ENCODE results near the gene CLDN4. TPM values are rescaled to one million over a fixed set of nuclear protein-coding genes. Genes with fewer than 3 reads are reported as not detected.

The CLDN4 gene
- polyA plus RNA-seq, 1 donor (not counting 4 experiments of a cell fraction or from before 2014, with no cell fraction given), result 7.2 TPM

DNA sequence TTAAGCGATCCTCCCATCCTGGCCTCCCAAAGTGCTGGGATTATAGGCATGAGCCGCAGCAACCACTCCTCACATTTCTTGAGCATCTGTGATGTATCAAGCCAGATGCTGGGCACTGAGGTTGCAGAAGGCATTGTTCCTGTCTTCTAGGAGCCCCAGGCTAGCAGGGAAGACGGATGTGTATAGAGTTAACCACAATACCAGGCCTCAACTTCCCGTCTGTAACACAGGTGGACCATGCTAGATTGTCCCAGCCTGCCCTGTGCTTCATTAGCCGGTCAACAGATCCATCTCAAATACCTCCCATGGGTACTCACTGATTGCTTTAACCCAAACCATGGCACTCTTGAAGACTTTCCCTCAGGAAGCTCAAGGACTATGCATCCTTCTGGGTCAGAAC, 1.8 kb upstream of the CLDN4 start:
- no peak overlapping the region for H3K9ac ChIP-seq (ENCODE audit: control insufficient read depth, extremely low read depth, insufficient read depth, low read length)
- FAIRE-seq (no peak), DNase-seq (ENCODE audit: low read depth, low spot score) (no peak)
- no peak overlapping the region for H2AFZ ChIP-seq (ENCODE audit: control insufficient read depth, low read length)
- no peak for TF ChIP-seq EZH2 (IDR thresholded peaks at IDR 0.05; ENCODE audit: low read length)
- TF ChIP-seq, protein P1, sequence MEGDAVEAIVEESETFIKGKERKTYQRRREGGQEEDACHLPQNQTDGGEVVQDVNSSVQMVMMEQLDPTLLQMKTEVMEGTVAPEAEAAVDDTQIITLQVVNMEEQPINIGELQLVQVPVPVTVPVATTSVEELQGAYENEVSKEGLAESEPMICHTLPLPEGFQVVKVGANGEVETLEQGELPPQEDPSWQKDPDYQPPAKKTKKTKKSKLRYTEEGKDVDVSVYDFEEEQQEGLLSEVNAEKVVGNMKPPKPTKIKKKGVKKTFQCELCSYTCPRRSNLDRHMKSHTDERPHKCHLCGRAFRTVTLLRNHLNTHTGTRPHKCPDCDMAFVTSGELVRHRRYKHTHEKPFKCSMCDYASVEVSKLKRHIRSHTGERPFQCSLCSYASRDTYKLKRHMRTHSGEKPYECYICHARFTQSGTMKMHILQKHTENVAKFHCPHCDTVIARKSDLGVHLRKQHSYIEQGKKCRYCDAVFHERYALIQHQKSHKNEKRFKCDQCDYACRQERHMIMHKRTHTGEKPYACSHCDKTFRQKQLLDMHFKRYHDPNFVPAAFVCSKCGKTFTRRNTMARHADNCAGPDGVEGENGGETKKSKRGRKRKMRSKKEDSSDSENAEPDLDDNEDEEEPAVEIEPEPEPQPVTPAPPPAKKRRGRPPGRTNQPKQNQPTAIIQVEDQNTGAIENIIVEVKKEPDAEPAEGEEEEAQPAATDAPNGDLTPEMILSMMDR (optimal IDR thresholded peaks at IDR 0.05 in 1 of 3, IDR thresholded peaks at IDR 0.05 in 1 of 3, conservative IDR thresholded peaks at IDR 0.05 in 1 of 3; ENCODE audit: extremely low read depth in 1 of 3, insufficient read depth in 2 of 3, low read length in 3 of 3), result no peak
- H3K4me2 ChIP-seq (ENCODE audit: control insufficient read depth, extremely low read depth, insufficient read depth, low read depth, low read length), result no peak overlapping the region
- no peaks in the 10 kb centered on the region for H3K79me2 ChIP-seq (ENCODE audit: control insufficient read depth, insufficient read depth, low read length)
- dilution Hi-C loops (cut with MboI; ENCODE audit: extremely low pct_ligation_motif_present, low sequenced_read_pairs), result no loop called here
- H3K27ac ChIP-seq (ENCODE audit: control insufficient read depth, insufficient read depth, low read length), result no peak overlapping the region
- peaks cover 59% of the 10 kb centered on the region for H3K4me1 ChIP-seq (ENCODE audit: control insufficient read depth, extremely low read depth, insufficient read depth, low read length)
- H3K27me3 ChIP-seq (ENCODE audit: control insufficient read depth, extremely low read depth, insufficient read depth, low read length), result no peaks in the 10 kb centered on the region
- no peaks in the 10 kb centered on the region for H3K36me3 ChIP-seq (ENCODE audit: control insufficient read depth in 2 of 2, extremely low read depth in 1 of 2, insufficient read depth in 2 of 2, low read length in 2 of 2)
- no peaks in the 10 kb centered on the region for H3K9me3 ChIP-seq (ENCODE audit: control insufficient read depth, low read depth, low read length)
- H3K4me3 ChIP-seq (ENCODE audit: control insufficient read depth in 2 of 3, extremely low read depth in 1 of 3, insufficient read depth in 2 of 3, low read depth in 1 of 3, low read length in 3 of 3), result no peak overlapping the region
- H3K9me1 ChIP-seq (ENCODE audit: control insufficient read depth, extremely low read depth, insufficient read depth, low read length), result no peaks in the 10 kb centered on the region
- no peaks in the 10 kb centered on the region for H4K20me1 ChIP-seq (ENCODE audit: control insufficient read depth, extremely low read depth, insufficient read depth, low read length)

DNA sequence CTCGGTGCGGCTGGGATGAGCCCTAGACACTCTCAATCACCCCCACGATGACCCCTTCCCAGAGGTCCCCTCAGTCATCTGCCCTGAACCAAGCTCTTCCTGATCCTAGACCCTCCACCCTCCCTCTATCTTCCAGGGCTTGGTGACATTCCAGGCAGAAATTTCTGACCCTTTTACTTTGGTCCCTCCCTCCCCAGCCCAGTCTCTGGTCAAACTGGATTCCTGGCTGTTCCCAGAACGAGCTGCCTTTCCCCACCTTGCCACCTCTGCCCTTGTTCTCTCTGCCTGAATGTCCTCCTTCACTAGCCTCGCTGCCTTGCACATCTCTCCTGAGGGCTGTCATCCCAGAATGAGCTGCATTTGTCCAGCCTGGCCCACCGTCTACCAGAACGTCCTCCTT, 1.3 kb upstream of the CLDN4 start:
- Histone ChIP-seq H3K27me3 (ENCODE audit: control insufficient read depth, extremely low read depth, insufficient read depth, low read length) (no peaks in the 10 kb centered on the region), H3K4me1 (ENCODE audit: control insufficient read depth, extremely low read depth, insufficient read depth, low read length) (peaks cover 59% of the 10 kb centered on the region), H3K9me3 (ENCODE audit: control insufficient read depth, low read depth, low read length) (no peaks in the 10 kb centered on the region), H2AFZ (ENCODE audit: control insufficient read depth, low read length) (no peak overlapping the region), H3K27ac (ENCODE audit: control insufficient read depth, insufficient read depth, low read length) (no peak overlapping the region), H3K9ac (ENCODE audit: control insufficient read depth, extremely low read depth, insufficient read depth, low read length) (no peak overlapping the region), H4K20me1 (ENCODE audit: control insufficient read depth, extremely low read depth, insufficient read depth, low read length) (no peaks in the 10 kb centered on the region), H3K36me3 (ENCODE audit: control insufficient read depth in 2 of 2, extremely low read depth in 1 of 2, insufficient read depth in 2 of 2, low read length in 2 of 2) (no peaks in the 10 kb centered on the region), H3K9me1 (ENCODE audit: control insufficient read depth, extremely low read depth, insufficient read depth, low read length) (no peaks in the 10 kb centered on the region), H3K4me2 (ENCODE audit: control insufficient read depth, extremely low read depth, insufficient read depth, low read depth, low read length) (no peak overlapping the region), H3K4me3 (ENCODE audit: control insufficient read depth in 2 of 3, extremely low read depth in 1 of 3, insufficient read depth in 2 of 3, low read depth in 1 of 3, low read length in 3 of 3) (no peak overlapping the region), H3K79me2 (ENCODE audit: control insufficient read depth, insufficient read depth, low read length) (no peaks in the 10 kb centered on the region)
- dilution Hi-C loops (cut with MboI; ENCODE audit: extremely low pct_ligation_motif_present, low sequenced_read_pairs), result no loop called here
- no peak for DNase-seq (ENCODE audit: low read depth, low spot score)
- TF ChIP-seq, protein P1 (optimal IDR thresholded peaks at IDR 0.05 in 1 of 3, IDR thresholded peaks at IDR 0.05 in 1 of 3, conservative IDR thresholded peaks at IDR 0.05 in 1 of 3; ENCODE audit: extremely low read depth in 1 of 3, insufficient read depth in 2 of 3, low read length in 3 of 3), result no peak
- TF ChIP-seq EZH2 (IDR thresholded peaks at IDR 0.05; ENCODE audit: low read length), result no peak
- no peak for FAIRE-seq
